H9 (cell line): Measurements from ENCODE around the gene OR2T27. TPM values are rescaled to one million over a fixed set of nuclear protein-coding genes. Genes with fewer than 3 reads are reported as not detected.

ENCODE experiments used
- DNase-seq: peaks from one replicate; pipeline ENCODE4 v3.0.0-alpha.2; 2017
- H2AFZ ChIP-seq: one replicate; pipeline ENCODE4 v1.6.1; 2013; ENCODE audit warnings: mild to moderate bottlenecking, low read length, control low read depth, moderate library complexity
- H2AK5ac ChIP-seq: 2 replicates; pipeline ENCODE4 v1.6.1; 2013; ENCODE audit warnings: low read length, control low read depth, mixed read lengths; ENCODE audit not compliant: insufficient read length
- H2BK120ac ChIP-seq: one replicate; pipeline ENCODE4 v1.6.1; 2013; ENCODE audit warnings: low read depth, mild to moderate bottlenecking, low read length, control low read depth, inconsistent platforms; ENCODE audit not compliant: poor library complexity, severe bottlenecking
- H2BK12ac ChIP-seq: 2 replicates; pipeline ENCODE4 v1.6.1; 2013; ENCODE audit warnings: low read length, control low read depth, mixed read lengths, low read depth; ENCODE audit not compliant: insufficient read length
- H2BK15ac ChIP-seq: 2 replicates; pipeline ENCODE4 v1.6.1; 2013; ENCODE audit warnings: low read depth, low read length, control low read depth
- H2BK20ac ChIP-seq: one replicate; pipeline ENCODE4 v1.6.1; 2013; ENCODE audit warnings: low read depth, mild to moderate bottlenecking, low read length, control low read depth, inconsistent platforms; ENCODE audit not compliant: poor library complexity, severe bottlenecking
- H2BK5ac ChIP-seq: 2 replicates; pipeline ENCODE4 v1.6.1; 2013; ENCODE audit warnings: low read length, control low read depth, mixed read lengths; ENCODE audit not compliant: insufficient read length
- H3K14ac ChIP-seq: 2 replicates; pipeline ENCODE4 v1.6.1; 2013; ENCODE audit warnings: low read length, control low read depth; ENCODE audit not compliant: insufficient read depth
- H3K18ac ChIP-seq: 2 replicates; pipeline ENCODE4 v1.6.1; 2013; ENCODE audit warnings: low read depth, mild to moderate bottlenecking, mixed read lengths, low read length, control low read depth; ENCODE audit not compliant: insufficient read length
- H3K23ac ChIP-seq: 2 replicates; pipeline ENCODE4 v1.6.1; 2013; ENCODE audit warnings: low read length, control low read depth, mixed read lengths, low read depth; ENCODE audit not compliant: insufficient read length
- H3K23me2 ChIP-seq: 2 replicates; pipeline ENCODE4 v1.6.1; 2013; ENCODE audit warnings: low read depth, mild to moderate bottlenecking, mixed read lengths, low read length, control low read depth; ENCODE audit not compliant: insufficient read length, poor library complexity, severe bottlenecking
- H3K27ac ChIP-seq: 2 replicates; pipeline ENCODE4 v1.5.1; 2013; ENCODE audit warnings: low read length, control low read depth, mixed read lengths, low read depth; ENCODE audit not compliant: insufficient read length
- H3K27me3 ChIP-seq: 2 replicates; pipeline ENCODE4 v1.6.1; 2013; ENCODE audit warnings: low read length, control low read depth, inconsistent platforms; ENCODE audit not compliant: insufficient read depth
- H3K4ac ChIP-seq: 2 replicates; pipeline ENCODE4 v1.6.1; 2013; ENCODE audit warnings: low read depth, mild to moderate bottlenecking, control low read depth, inconsistent platforms, low read length, moderate library complexity
- H3K4me1 ChIP-seq: 2 replicates; pipeline ENCODE4 v1.6.1; 2013; ENCODE audit warnings: low read length, control low read depth, inconsistent platforms; ENCODE audit not compliant: insufficient read depth
- H3K4me2 ChIP-seq: 2 replicates; pipeline ENCODE4 v1.6.1; 2013; ENCODE audit warnings: low read length, control low read depth, mixed read lengths; ENCODE audit not compliant: insufficient read length, insufficient read depth
- H3K56ac ChIP-seq: 2 replicates; pipeline ENCODE4 v1.6.1; 2013; ENCODE audit warnings: low read depth, mild to moderate bottlenecking, mixed read lengths, low read length, control low read depth; ENCODE audit not compliant: insufficient read length
- H3K79me1 ChIP-seq: 2 replicates; pipeline ENCODE4 v1.6.1; 2013; ENCODE audit warnings: low read depth, mild to moderate bottlenecking, moderate library complexity, low read length, control low read depth, inconsistent platforms; ENCODE audit not compliant: insufficient read depth, poor library complexity, severe bottlenecking
- H3K79me2 ChIP-seq: 2 replicates; pipeline ENCODE4 v1.6.1; 2013; ENCODE audit warnings: low read length, control low read depth, inconsistent platforms; ENCODE audit not compliant: insufficient read depth
- H3K9ac ChIP-seq: 2 replicates; pipeline ENCODE4 v1.6.1; 2013; ENCODE audit warnings: low read length, control low read depth, mixed read lengths; ENCODE audit not compliant: insufficient read length; ENCODE audit errors: extremely low read depth
- H3K9me3 ChIP-seq: one replicate; pipeline ENCODE4 v1.6.1; 2013; ENCODE audit warnings: low read depth, low read length, inconsistent platforms; ENCODE audit not compliant: control insufficient read depth
- H3T11ph ChIP-seq: one replicate; pipeline ENCODE4 v1.6.1; 2013; ENCODE audit warnings: mild to moderate bottlenecking, low read length, control low read depth, inconsistent platforms
- H4K20me1 ChIP-seq: one replicate; pipeline ENCODE4 v1.6.1; 2013; ENCODE audit not compliant: control insufficient read depth, insufficient read length, insufficient read depth
- H4K5ac ChIP-seq: 2 replicates; pipeline ENCODE4 v1.6.1; 2013; ENCODE audit warnings: low read depth, mild to moderate bottlenecking, mixed read lengths, low read length, control low read depth; ENCODE audit not compliant: insufficient read length
- H4K8ac ChIP-seq: replicated peaks from 2 replicates; pipeline ENCODE4 v1.6.1; 2013; ENCODE audit warnings: low read length, control low read depth, mixed read lengths, low read depth; ENCODE audit not compliant: insufficient read length
- H4K91ac ChIP-seq: 2 replicates; pipeline ENCODE4 v1.6.1; 2013; ENCODE audit warnings: low read depth, mild to moderate bottlenecking, moderate library complexity, mixed read lengths, low read length, control low read depth; ENCODE audit not compliant: insufficient read length
- H3K27ac Mint-ChIP-seq, 3 experiments: 2 replicates in 2 of 3; 3 replicates in 1 of 3; pipeline ENCODE4 v1.8.0; 2020 to 2021; ENCODE audit warnings: mixed read lengths in 3 of 3, mild to moderate bottlenecking in 1 of 3, moderate library complexity in 1 of 3
- H3K27me3 Mint-ChIP-seq: 2 replicates; pipeline ENCODE4 v1.8.0; 2021; ENCODE audit warnings: low read depth, mild to moderate bottlenecking, moderate library complexity, mixed read lengths
- H3K36me3 Mint-ChIP-seq, 3 experiments: 2 replicates in 2 of 3; 3 replicates in 1 of 3; pipeline ENCODE4 v1.8.0; 2020 to 2021; ENCODE audit warnings: low read depth in 3 of 3, mixed read lengths in 3 of 3; ENCODE audit not compliant: insufficient read depth in 1 of 3
- H3K4me1 Mint-ChIP-seq, 2 experiments: 2 replicates each; pipeline ENCODE4 v1.8.0; 2020; ENCODE audit warnings: mixed read lengths in 2 of 2
- H3K4me3 Mint-ChIP-seq, 2 experiments: 2 replicates in 1 of 2; 3 replicates in 1 of 2; pipeline ENCODE4 v1.8.0; 2020 to 2021; ENCODE audit warnings: mild to moderate bottlenecking in 2 of 2, mixed read lengths in 2 of 2, moderate library complexity in 1 of 2
- H3K9me3 Mint-ChIP-seq, 2 experiments: 2 replicates in 1 of 2; 3 replicates in 1 of 2; pipeline ENCODE4 v1.8.0; 2020; ENCODE audit warnings: mild to moderate bottlenecking in 2 of 2, mixed read lengths in 2 of 2, moderate library complexity in 1 of 2
- CTCF ChIP-seq: fragments of 200-600 bp; sonication (generic); conservative IDR thresholded peaks from 3 replicates; pipeline ENCODE4 v1.8.0; 2021; ENCODE audit warnings: antibody characterized with exemption, mild to moderate bottlenecking
- WGBS: extraction: QIAGEN DNeasy Blood & Tissue Kit; methylation state at CpG from one replicate; pipeline ENCODE4 v1.1.7; 2013; ENCODE audit warnings: missing lambda C conversion rate, low lambda C conversion rate, mixed read lengths; ENCODE audit not compliant: insufficient read length; ENCODE audit errors: extremely low coverage; 5-methylcytosine and 5-hydroxymethylcytosine counted together
- total RNA-seq: library from RNA; stranded (reverse); gene quantifications from 2 replicates; pipeline ENCODE4 v1.2.1, GENCODE V29; 2021

The OR2T27 gene
- total RNA-seq, 1 experiment from 2014 or later = not detected

DNA sequence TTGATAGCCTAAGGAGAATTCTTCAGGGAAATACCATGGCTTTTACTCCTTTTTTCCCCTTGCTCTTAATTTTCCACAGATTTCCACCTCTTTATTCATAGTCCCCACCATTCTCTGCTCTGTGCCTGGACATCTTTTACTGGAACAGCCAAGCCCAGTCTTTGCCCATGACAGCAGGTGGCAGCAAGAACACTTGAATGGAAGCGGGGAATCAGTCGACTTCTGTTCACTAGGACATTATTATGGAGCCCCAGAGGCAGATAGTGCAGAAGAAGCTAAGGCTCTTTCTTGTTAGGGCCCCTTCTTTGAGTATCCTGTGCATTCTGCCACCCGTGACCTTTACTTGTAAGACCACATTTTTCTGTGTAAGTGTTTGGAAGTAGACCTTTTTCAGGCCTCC lies 40.9 kb upstream of the OR2T27 start:
- H2AK5ac ChIP-seq = no peak overlapping the region
- peaks cover 10 to 32% (median 12%) of the 10 kb centered on the region in 3 experiments; a peak in 6 of 7 replicates for H3K36me3 Mint-ChIP-seq
- H2BK20ac ChIP-seq = no peak overlapping the region
- H3K4me3 Mint-ChIP-seq = no peak overlapping the region
- no peaks in the 10 kb centered on the region for H3K79me2 ChIP-seq
- H3K27ac Mint-ChIP-seq = no peak overlapping the region
- H3K9ac ChIP-seq = no peak overlapping the region
- H4K91ac ChIP-seq = no peak overlapping the region
- H2AFZ ChIP-seq = no peak overlapping the region
- H3K14ac ChIP-seq = no peak overlapping the region
- no peaks in the 10 kb centered on the region for H3K27me3 ChIP-seq
- peaks cover 1% of the 10 kb centered on the region; the same call in 1 of the 2 replicates for H3K27me3 Mint-ChIP-seq
- H3K4me1 ChIP-seq = no peaks in the 10 kb centered on the region
- H3K27ac ChIP-seq = no peak overlapping the region
- no peak overlapping the region for H3T11ph ChIP-seq
- H2BK12ac ChIP-seq = no peak overlapping the region
- no peak overlapping the region for H4K5ac ChIP-seq
- no peak overlapping the region for H3K23ac ChIP-seq
- whole genome bisulfite sequencing = no CpG with 5 or more reads among the region's 3 CpGs
- no peak overlapping the region for H2BK120ac ChIP-seq
- no peaks in the 10 kb centered on the region for H3K23me2 ChIP-seq
- TF ChIP-seq CTCF = no peak
- no peak overlapping the region for H3K18ac ChIP-seq
- peaks cover 76% of the 10 kb centered on the region for H3K9me3 ChIP-seq
- H3K4me2 ChIP-seq = no peak overlapping the region
- no peak overlapping the region for H2BK5ac ChIP-seq
- no peak overlapping the region for H3K4ac ChIP-seq
- H3K79me1 ChIP-seq = no peaks in the 10 kb centered on the region
- DNase-seq = no peak
- H3K4me1 Mint-ChIP-seq = no peaks in the 10 kb centered on the region
- no peak overlapping the region for H3K56ac ChIP-seq
- no peak overlapping the region for H4K8ac ChIP-seq
- H4K20me1 ChIP-seq = no peaks in the 10 kb centered on the region
- H2BK15ac ChIP-seq = no peak overlapping the region
- peaks cover 79 to 83% of the 10 kb centered on the region in 2 experiments for H3K9me3 Mint-ChIP-seq
